ENCODE results near the gene POLR3C. TPM values are rescaled to one million over a fixed set of nuclear protein-coding genes. Genes with fewer than 3 reads are reported as not detected.

POLR3C gene
- total and polyA plus RNA-seq, 2 experiments from 2014 or later, result 15.1 to 23.9 TPM

DNA sequence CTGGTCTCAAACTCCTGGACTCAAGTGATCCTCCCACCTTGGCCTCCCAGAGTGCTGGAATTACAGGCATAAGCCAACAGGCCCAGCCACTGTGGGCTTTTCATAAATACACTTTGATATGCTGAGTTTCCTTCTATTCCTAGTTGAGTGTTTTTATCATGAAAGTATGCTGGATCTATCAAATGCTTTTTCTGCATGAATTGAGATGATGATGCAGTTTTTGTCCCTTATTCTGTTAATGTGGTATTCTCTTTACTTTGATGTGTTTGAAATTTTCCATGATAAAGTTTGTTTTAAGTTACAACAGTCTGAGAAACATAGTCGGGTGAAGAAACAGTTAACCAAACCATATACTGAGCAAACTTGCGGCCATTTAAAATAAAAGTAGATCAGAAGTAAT, 24.2 kb upstream of the POLR3C start:
- Mint-ChIP-seq H3K27ac (no peak overlapping the region), H3K4me1 (peaks cover 15% of the 10 kb centered on the region), H3K27me3 (ENCODE audit: insufficient read depth, low read depth, poor library complexity) (peaks cover 3% of the 10 kb centered on the region), H3K36me3 (ENCODE audit: low read depth) (peaks cover 35% of the 10 kb centered on the region), H3K4me3 (no peak overlapping the region), H3K9me3 (peaks cover 15% of the 10 kb centered on the region)
- Histone ChIP-seq H3K36me3 (ENCODE audit: insufficient read depth) (no peaks in the 10 kb centered on the region; the same call in 1 of the 2 replicates), H3F3A (replicated peaks; ENCODE audit: low read depth) (no peaks in the 10 kb centered on the region), H3K4me3 (no peak overlapping the region), H4K20me1 (replicated peaks; ENCODE audit: insufficient read depth) (no peaks in the 10 kb centered on the region), H3K79me2 (replicated peaks; ENCODE audit: insufficient read depth) (peaks cover 84% of the 10 kb centered on the region), H3K4me1 (ENCODE audit: insufficient read depth) (0 out of 2 replicates have a peak, but pooled peaks cover 9% of the 10 kb centered on the region), H3K27me3 (ENCODE audit: insufficient read depth) (no peaks in the 10 kb centered on the region), H3K27ac (ENCODE audit: low read depth) (no peak overlapping the region), H3K4me2 (no peak overlapping the region), H2AFZ (no peak overlapping the region), H3K9me2 (ENCODE audit: insufficient read depth) (no peaks in the 10 kb centered on the region)
- DNase-seq (ENCODE audit: low spot score) (no peak), ATAC-seq (no peak)
- TF ChIP-seq, protein P1, sequence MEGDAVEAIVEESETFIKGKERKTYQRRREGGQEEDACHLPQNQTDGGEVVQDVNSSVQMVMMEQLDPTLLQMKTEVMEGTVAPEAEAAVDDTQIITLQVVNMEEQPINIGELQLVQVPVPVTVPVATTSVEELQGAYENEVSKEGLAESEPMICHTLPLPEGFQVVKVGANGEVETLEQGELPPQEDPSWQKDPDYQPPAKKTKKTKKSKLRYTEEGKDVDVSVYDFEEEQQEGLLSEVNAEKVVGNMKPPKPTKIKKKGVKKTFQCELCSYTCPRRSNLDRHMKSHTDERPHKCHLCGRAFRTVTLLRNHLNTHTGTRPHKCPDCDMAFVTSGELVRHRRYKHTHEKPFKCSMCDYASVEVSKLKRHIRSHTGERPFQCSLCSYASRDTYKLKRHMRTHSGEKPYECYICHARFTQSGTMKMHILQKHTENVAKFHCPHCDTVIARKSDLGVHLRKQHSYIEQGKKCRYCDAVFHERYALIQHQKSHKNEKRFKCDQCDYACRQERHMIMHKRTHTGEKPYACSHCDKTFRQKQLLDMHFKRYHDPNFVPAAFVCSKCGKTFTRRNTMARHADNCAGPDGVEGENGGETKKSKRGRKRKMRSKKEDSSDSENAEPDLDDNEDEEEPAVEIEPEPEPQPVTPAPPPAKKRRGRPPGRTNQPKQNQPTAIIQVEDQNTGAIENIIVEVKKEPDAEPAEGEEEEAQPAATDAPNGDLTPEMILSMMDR (conservative IDR thresholded peaks at IDR 0.05; ENCODE audit: low read depth in 2 of 2), result no peak
- TF ChIP-seq ZNF331 (CRISPR knock-in tag; IDR thresholded peaks at IDR 0.05; ENCODE audit: low read depth) (no peak), EZH2phosphoT487 (IDR thresholded peaks at IDR 0.05; ENCODE audit: unreplicated experiment) (no peak), STAT1 (IDR thresholded peaks at IDR 0.05; ENCODE audit: unreplicated experiment) (no peak), NANOG (IDR thresholded peaks at IDR 0.05; ENCODE audit: borderline replicate concordance) (no peak), JUNB (IDR thresholded peaks at IDR 0.05; ENCODE audit: unreplicated experiment) (no peak), CREB1 (CRISPR knock-in tag; IDR thresholded peaks at IDR 0.05; ENCODE audit: low read depth) (no peak), POLR2AphosphoS5 (IDR thresholded peaks at IDR 0.05; ENCODE audit: low read depth) (no peak), ZNF114 (CRISPR knock-in tag; IDR thresholded peaks at IDR 0.05) (no peak), EZH2 (IDR thresholded peaks at IDR 0.05; ENCODE audit: low read depth, unreplicated experiment) (no peak)
- TF ChIP-seq, protein P2, sequence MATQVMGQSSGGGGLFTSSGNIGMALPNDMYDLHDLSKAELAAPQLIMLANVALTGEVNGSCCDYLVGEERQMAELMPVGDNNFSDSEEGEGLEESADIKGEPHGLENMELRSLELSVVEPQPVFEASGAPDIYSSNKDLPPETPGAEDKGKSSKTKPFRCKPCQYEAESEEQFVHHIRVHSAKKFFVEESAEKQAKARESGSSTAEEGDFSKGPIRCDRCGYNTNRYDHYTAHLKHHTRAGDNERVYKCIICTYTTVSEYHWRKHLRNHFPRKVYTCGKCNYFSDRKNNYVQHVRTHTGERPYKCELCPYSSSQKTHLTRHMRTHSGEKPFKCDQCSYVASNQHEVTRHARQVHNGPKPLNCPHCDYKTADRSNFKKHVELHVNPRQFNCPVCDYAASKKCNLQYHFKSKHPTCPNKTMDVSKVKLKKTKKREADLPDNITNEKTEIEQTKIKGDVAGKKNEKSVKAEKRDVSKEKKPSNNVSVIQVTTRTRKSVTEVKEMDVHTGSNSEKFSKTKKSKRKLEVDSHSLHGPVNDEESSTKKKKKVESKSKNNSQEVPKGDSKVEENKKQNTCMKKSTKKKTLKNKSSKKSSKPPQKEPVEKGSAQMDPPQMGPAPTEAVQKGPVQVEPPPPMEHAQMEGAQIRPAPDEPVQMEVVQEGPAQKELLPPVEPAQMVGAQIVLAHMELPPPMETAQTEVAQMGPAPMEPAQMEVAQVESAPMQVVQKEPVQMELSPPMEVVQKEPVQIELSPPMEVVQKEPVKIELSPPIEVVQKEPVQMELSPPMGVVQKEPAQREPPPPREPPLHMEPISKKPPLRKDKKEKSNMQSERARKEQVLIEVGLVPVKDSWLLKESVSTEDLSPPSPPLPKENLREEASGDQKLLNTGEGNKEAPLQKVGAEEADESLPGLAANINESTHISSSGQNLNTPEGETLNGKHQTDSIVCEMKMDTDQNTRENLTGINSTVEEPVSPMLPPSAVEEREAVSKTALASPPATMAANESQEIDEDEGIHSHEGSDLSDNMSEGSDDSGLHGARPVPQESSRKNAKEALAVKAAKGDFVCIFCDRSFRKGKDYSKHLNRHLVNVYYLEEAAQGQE (IDR thresholded peaks at IDR 0.05; ENCODE audit: unreplicated experiment), result no peak
- TF ChIP-seq, protein P3, sequence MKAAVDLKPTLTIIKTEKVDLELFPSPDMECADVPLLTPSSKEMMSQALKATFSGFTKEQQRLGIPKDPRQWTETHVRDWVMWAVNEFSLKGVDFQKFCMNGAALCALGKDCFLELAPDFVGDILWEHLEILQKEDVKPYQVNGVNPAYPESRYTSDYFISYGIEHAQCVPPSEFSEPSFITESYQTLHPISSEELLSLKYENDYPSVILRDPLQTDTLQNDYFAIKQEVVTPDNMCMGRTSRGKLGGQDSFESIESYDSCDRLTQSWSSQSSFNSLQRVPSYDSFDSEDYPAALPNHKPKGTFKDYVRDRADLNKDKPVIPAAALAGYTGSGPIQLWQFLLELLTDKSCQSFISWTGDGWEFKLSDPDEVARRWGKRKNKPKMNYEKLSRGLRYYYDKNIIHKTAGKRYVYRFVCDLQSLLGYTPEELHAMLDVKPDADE (IDR thresholded peaks at IDR 0.05), result no peak
- TF ChIP-seq, protein P4, sequence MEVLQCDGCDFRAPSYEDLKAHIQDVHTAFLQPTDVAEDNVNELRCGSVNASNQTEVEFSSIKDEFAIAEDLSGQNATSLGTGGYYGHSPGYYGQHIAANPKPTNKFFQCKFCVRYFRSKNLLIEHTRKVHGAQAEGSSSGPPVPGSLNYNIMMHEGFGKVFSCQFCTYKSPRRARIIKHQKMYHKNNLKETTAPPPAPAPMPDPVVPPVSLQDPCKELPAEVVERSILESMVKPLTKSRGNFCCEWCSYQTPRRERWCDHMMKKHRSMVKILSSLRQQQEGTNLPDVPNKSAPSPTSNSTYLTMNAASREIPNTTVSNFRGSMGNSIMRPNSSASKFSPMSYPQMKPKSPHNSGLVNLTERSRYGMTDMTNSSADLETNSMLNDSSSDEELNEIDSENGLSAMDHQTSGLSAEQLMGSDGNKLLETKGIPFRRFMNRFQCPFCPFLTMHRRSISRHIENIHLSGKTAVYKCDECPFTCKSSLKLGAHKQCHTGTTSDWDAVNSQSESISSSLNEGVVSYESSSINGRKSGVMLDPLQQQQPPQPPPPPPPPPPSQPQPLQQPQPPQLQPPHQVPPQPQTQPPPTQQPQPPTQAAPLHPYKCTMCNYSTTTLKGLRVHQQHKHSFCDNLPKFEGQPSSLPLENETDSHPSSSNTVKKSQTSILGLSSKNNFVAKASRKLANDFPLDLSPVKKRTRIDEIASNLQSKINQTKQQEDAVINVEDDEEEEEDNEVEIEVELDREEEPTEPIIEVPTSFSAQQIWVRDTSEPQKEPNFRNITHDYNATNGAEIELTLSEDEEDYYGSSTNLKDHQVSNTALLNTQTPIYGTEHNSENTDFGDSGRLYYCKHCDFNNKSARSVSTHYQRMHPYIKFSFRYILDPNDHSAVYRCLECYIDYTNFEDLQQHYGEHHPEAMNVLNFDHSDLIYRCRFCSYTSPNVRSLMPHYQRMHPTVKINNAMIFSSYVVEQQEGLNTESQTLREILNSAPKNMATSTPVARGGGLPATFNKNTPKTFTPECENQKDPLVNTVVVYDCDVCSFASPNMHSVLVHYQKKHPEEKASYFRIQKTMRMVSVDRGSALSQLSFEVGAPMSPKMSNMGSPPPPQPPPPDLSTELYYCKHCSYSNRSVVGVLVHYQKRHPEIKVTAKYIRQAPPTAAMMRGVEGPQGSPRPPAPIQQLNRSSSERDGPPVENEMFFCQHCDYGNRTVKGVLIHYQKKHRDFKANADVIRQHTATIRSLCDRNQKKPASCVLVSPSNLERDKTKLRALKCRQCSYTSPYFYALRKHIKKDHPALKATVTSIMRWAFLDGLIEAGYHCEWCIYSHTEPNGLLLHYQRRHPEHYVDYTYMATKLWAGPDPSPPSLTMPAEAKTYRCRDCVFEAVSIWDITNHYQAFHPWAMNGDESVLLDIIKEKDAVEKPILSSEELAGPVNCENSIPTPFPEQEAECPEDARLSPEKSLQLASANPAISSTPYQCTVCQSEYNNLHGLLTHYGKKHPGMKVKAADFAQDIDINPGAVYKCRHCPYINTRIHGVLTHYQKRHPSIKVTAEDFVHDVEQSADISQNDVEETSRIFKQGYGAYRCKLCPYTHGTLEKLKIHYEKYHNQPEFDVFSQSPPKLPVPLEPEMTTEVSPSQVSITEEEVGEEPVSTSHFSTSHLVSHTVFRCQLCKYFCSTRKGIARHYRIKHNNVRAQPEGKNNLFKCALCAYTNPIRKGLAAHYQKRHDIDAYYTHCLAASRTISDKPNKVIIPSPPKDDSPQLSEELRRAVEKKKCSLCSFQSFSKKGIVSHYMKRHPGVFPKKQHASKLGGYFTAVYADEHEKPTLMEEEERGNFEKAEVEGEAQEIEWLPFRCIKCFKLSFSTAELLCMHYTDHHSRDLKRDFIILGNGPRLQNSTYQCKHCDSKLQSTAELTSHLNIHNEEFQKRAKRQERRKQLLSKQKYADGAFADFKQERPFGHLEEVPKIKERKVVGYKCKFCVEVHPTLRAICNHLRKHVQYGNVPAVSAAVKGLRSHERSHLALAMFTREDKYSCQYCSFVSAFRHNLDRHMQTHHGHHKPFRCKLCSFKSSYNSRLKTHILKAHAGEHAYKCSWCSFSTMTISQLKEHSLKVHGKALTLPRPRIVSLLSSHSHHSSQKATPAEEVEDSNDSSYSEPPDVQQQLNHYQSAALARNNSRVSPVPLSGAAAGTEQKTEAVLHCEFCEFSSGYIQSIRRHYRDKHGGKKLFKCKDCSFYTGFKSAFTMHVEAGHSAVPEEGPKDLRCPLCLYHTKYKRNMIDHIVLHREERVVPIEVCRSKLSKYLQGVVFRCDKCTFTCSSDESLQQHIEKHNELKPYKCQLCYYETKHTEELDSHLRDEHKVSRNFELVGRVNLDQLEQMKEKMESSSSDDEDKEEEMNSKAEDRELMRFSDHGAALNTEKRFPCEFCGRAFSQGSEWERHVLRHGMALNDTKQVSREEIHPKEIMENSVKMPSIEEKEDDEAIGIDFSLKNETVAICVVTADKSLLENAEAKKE (CRISPR knock-in tag; IDR thresholded peaks at IDR 0.05), result no peak

Measured in GM23338 (cell line).